Measurements from ENCODE around the gene KCTD17. TPM values are rescaled to one million over a fixed set of nuclear protein-coding genes. Genes with fewer than 3 reads are reported as not detected.
A peak's percentile ranks its signal among the peaks of the same experiment; 100 is the strongest.

KCTD17 gene
- total RNA-seq, 6 experiments from 2014 or later: 2.0 to 9.7 (median 4.4) TPM

DNA sequence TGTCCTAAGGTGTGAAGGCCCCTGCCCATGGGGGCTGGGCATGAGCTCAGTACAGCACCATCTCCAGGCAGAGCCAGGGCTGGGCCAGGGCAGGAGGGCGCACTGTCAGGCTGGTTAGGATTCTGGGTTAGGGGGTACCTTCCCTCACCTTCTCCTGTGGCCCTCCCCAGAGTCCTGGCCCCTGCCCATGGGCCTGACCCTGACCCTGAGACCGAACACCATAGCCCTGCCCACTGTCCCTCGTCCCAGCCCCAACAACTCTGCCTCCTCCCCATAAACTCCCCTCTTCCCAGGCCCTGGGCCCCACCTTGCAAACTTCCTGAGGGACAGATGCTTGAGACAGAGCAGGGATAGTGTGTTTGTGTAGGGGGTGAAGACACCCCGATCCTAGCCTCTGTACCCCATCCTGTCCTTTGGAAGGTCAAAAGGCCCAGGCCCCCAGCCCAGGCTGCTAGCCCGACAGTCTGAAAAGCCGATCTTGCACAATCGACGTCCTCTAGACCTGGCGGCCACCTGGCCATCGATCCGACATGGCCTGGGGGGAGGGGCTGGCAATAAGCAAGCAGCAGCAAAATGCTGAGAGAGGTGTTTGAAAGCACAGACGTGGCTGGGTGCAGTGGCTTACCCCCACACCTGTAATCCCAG is 60.7 kb downstream of the KCTD17 start:
- Histone ChIP-seq H3K27ac (peak overlapping the region in 2 of 3 donors; percentile 52 to 70), H3K4me1 (peaks cover 0 to 29% (median 8%) of the 10 kb centered on the region in 4 donors), H3K4me3 (no peak overlapping the region), H3K9me3 (no peaks in the 10 kb centered on the region), H3K36me3 (no peaks in the 10 kb centered on the region), H3K27me3 (no peaks in the 10 kb centered on the region)
- TF ChIP-seq POLR2A (IDR thresholded peaks at IDR 0.05): no peak
- TF ChIP-seq, protein P1, sequence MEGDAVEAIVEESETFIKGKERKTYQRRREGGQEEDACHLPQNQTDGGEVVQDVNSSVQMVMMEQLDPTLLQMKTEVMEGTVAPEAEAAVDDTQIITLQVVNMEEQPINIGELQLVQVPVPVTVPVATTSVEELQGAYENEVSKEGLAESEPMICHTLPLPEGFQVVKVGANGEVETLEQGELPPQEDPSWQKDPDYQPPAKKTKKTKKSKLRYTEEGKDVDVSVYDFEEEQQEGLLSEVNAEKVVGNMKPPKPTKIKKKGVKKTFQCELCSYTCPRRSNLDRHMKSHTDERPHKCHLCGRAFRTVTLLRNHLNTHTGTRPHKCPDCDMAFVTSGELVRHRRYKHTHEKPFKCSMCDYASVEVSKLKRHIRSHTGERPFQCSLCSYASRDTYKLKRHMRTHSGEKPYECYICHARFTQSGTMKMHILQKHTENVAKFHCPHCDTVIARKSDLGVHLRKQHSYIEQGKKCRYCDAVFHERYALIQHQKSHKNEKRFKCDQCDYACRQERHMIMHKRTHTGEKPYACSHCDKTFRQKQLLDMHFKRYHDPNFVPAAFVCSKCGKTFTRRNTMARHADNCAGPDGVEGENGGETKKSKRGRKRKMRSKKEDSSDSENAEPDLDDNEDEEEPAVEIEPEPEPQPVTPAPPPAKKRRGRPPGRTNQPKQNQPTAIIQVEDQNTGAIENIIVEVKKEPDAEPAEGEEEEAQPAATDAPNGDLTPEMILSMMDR (IDR thresholded peaks at IDR 0.05): no peak
- DNase-seq (peak; percentile 86 to 95 (median 91)), ATAC-seq (peak; percentile 54 to 67 (median 60))
- intact Hi-C loops (cut with DNase I): no loop called here
- 14% methylated on average over 6 of the region's 12 CpGs for WGBS (ENCODE audit: insufficient coverage, low coverage, low lambda C conversion rate, missing lambda C conversion rate)

Small RNA genes within 50 kb of the gene (small RNA-seq; reads per million reads assigned to genes)
- gene RF00019: 0 reads per million in 2 experiments

Other genes starting within 250 kb of the KCTD17 start
- 1 to 10 TPM in 3 of 6 experiments, under 1 TPM in 1, not detected in 2; 0.59 to 1.7 (median 1.4) TPM for gene PVALB, start 234.7 kb upstream of the KCTD17 start, total RNA-seq
- gene NCF4, start 190.7 kb upstream of the KCTD17 start, total RNA-seq: 1 to 10 TPM; 2.3 to 6.2 (median 4.0) TPM
- gene CSF2RB, start 138.1 kb upstream of the KCTD17 start, total RNA-seq: 1 to 10 TPM in 5 of 6 experiments, under 1 TPM in 1; 0.88 to 4.7 (median 2.4) TPM
- 100 to 1,000 TPM; 223 to 355 (median 321) TPM for gene TST, start 32.3 kb upstream of the KCTD17 start, total RNA-seq
- gene MPST, start 32.0 kb upstream of the KCTD17 start, total RNA-seq: 100 to 1,000 TPM; 153 to 301 (median 214) TPM
- gene TMPRSS6, start 58.0 kb downstream of the KCTD17 start, total RNA-seq: 100 to 1,000 TPM in 1 of 6 experiments, 10 to 100 TPM in 5; 40.7 to 104 (median 60.6) TPM
- 1 to 10 TPM; 1.2 to 8.6 (median 2.0) TPM for gene IL2RB, start 98.2 kb downstream of the KCTD17 start, total RNA-seq
- 10 to 100 TPM in 2 of 6 experiments, 1 to 10 TPM in 4; 3.3 to 12.6 (median 6.3) TPM for gene C1QTNF6, start 136.5 kb downstream of the KCTD17 start, total RNA-seq
- not detected for gene SSTR3, start 160.7 kb downstream of the KCTD17 start, total RNA-seq
- 10 to 100 TPM in 1 of 6 experiments, 1 to 10 TPM in 5; 3.4 to 12.9 (median 6.5) TPM for gene RAC2, start 192.5 kb downstream of the KCTD17 start, total RNA-seq
- 10 to 100 TPM in 1 of 6 experiments, 1 to 10 TPM in 5; 2.9 to 12.8 (median 4.0) TPM for gene CYTH4, start 230.8 kb downstream of the KCTD17 start, total RNA-seq